GM19372 (cell line): Measurements from ENCODE around the gene DHRS2.

Experiments
- ATAC-seq: cut with Tn5 transposase; IDR thresholded peaks from one replicate; pipeline ENCODE4 v1.9.1; 2021; ENCODE audit warnings: mild to moderate bottlenecking, low read depth, moderate library complexity; ENCODE audit not compliant: unreplicated experiment

Gene DHRS2

DNA sequence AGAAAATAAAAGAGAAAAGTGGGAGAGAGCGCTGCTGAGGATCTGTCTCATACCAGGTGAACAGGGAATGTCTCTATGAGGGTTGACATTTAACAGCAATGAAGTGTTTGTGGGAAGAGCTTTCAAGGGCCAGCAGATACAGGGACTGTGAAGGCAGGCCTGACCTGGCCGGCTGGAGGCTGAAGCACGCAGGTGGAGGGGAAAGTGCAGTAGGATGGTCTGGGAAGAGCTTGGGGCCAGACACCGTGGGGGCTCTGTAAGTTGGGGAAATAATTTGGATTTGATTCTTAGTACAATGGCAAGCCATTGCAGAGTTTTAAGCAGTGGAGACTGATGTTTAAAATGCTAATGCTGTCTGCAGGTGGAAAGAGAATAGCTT lies 23.8 kb upstream of the DHRS2 start:
- no peak for ATAC-seq

DNA sequence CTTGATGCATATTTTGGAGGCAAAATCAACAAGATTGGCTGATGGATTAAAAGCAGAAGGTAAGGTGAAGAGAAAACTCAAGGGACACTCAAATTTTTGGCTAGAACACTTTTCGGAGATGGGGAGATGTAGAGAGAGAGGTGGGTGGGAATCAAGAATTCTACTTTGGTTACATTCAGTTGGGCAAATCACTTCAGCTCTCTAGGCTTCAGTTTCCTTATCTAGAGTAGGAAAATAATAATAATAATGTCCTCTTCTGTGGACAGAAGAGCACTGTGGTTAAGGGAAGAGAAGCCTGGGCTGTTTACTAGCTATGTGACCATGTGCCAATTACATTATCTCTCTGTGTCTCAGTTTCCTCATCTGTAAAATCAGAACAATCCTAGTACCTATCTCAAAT lies 23.4 kb upstream of the DHRS2 start:
- ATAC-seq = no peak

DNA sequence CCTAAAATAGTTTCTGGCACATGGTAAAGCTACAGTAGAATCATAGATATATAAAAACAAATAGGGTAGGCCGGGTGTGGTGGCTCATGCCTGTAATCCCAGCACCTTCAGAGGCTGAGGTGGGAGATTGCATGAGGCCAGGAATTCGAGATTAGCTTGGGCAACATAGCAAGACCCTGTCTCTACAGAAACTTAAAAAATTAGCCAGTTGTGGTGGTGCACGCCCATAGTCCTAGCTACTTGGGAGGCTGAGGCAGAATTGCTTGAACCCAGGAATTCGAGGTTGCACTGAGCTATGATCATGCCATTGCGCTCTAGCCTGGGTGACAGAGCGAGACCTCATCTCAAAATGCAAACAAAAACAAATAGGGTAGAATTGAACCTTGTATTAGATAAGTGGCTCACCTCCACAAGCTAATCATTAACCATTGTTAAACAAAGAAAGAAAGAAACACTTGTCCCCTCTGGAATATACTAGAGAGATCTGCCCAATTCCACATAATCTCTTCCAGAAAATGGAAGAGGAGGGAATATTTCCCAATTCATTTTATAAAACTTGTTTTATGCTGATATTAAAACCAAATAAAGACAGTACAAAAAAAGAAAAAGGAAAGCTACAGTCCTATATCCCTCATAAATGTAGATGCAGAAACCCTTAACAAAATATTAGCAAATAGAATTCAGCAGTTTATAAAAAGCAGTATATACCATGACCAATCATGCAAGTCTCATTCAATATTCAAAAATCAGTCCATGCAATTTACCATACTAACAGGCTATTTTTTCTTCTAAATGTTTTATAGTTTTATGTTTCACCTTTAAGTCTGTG lies 22.7 kb upstream of the DHRS2 start:
- no peak for ATAC-seq

DNA sequence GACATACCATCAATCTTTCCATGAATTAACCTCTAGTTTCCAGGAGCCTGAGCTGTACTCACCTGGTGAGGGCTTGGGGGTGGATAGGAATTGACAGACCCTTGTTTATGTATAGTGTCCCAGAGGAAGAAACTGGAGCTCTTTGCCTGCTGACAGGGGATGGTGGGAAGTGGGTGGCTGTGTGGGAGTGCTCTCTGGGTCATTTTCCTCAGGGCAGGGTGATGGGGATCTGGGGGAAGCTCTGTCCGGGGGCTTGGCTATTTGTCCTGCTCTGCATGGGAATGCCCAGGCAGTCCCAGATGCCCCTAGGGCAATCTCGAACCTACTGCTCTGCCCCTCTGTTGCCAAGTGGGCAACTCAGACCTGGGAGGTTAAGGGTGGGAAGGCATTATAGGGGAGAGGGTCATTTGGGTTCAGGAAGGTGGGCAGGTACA lies 21.8 kb upstream of the DHRS2 start:
- ATAC-seq = no peak

GRCh38 chr14:23615856-23616255 lies 20.3 kb upstream of the DHRS2 start:
- no peak for ATAC-seq

- no peak for ATAC-seq
Observed at GRCh38 chr14:23617539-23617938, 18.6 kb upstream of the DHRS2 start.

- ATAC-seq = no peak
Observed at GRCh38 chr14:23618415-23618988, 17.7 kb upstream of the DHRS2 start.

DNA sequence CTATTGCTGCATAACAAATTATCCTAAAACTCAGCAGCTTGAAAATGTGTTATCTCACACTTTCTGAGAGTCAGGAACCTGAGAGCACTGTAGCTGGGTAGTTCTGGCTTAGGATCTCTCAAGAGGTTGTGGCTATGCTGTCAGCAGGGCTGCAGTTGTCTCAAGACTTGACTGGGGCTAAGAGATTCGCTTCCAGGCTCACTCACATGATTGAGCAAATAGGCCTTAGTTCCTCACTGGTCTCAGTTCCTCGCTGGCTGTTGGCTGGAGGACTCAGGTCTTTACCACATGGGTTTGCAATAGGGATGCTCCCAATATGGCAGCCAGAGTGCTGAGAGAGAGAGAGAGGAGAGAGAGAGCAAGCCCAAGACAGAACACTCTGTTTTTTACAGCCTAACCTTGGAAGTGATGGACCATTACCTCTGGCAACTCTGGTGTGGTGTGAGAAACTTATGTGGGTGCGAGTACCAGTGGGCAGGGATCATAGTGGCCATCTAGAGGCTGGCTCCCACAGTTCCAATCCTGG lies 15.9 kb upstream of the DHRS2 start:
- ATAC-seq = no peak

DNA sequence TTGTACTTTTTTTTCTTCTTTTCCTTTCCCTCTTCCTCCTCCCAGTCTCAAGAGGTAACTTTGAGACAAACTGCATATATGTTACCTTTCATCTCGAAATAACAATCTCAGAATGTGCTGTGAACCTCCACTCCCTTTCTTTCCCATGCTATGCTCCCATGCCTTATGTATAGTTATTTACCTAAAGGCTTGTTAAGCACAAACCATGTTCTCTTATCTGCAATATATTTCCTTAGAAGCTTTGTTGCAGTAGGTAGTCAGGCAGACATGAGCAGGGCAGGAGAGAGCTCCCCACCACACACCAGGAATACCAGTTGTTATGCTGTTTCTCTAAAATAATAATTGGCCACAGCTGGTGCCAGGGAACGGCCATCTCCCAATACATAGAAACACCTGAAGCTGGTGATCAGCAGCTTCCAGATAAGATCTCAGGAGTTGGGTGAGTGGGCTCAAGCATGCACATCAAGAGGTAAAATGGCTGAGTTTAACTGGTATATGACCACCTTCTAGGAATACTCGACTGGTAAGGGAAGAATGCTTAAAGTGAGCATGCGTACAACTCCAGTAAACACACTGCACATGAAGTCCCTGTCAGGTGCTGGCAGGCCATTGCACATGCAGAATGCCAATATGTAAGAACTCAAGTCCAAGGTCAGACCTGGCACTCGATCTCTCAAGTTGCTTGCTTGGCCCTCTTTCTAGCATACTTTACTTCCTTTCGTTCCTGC lies 14.8 kb upstream of the DHRS2 start:
- ATAC-seq = no peak

GRCh38 chr14:23621932-23622730 lies 14.0 kb upstream of the DHRS2 start:
- ATAC-seq = no peak

GRCh38 chr14:23622990-23623389 lies 13.2 kb upstream of the DHRS2 start:
- ATAC-seq = no peak

DNA sequence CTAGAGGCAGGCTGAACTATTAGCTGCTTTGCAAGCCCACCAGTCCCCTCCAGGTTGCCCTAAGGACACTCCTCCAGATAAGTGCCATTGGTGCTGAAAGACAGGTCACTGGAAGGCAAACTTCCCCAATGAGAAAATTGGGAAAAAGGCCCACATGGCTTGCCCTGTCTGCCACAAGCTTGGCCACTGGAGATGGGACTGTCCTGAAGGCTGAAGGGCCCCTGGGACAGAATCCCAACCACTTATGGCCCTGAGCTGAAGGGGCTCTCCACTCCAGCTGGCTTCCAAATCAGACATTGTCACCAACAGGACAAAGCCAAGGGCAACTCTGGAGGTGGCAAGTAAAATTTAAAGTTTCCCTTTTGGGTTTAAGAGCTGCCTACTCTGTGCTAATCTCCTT lies 12.2 kb upstream of the DHRS2 start:
- ATAC-seq = no peak

- no peak for ATAC-seq
Observed at GRCh38 chr14:23624830-23625404, 11.2 kb upstream of the DHRS2 start.

- no peak for ATAC-seq
Observed at GRCh38 chr14:23626946-23627345, 9.2 kb upstream of the DHRS2 start.

DNA sequence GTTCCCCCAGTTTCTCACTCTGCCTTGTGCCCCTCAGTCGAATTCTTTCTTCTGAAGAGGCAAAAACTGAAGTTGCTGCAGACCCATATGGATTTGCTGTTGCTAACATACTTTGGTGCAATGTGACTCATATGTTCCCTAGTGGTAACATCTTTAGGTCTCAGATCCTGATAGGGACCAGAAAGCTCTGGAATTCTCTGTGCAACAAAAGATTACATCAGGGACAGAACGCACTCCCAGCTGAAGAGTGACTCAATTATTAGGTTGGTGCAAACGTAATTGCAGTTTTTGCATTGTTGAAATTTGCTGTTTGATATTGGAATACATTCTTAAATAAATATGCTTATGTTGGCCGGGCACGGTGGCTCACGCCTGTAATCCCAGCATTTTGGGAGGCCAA lies 8.2 kb upstream of the DHRS2 start:
- no peak for ATAC-seq

- no peak for ATAC-seq
Observed at GRCh38 chr14:23629204-23629603, 7.0 kb upstream of the DHRS2 start.

DNA sequence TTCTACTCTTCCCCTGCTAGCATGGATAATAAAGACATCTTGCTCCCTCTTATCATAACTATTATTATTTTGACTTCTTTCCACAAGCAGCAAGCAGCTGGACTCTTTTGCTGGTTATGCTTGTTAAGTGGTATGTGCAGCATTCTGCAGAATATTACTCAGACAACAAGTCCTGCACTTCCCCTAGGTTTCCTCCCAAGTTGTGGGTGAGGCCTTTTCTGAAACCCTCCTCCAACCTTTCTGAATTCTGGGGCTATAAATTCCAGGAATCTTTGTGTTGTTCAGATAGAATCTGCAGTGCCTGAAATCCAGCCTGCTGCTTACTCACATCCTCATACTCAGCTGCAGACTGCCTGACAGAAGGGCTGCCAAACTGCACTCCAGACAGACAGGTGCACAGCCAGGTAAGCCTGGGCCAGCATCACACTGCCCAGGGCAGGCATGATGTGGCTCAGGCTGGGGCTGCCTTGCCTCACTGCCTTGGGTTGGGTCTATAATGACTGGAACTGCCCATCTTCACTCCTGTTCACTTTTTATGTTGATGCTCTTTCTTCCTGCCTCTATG lies 6.2 kb upstream of the DHRS2 start:
- no peak for ATAC-seq

DNA sequence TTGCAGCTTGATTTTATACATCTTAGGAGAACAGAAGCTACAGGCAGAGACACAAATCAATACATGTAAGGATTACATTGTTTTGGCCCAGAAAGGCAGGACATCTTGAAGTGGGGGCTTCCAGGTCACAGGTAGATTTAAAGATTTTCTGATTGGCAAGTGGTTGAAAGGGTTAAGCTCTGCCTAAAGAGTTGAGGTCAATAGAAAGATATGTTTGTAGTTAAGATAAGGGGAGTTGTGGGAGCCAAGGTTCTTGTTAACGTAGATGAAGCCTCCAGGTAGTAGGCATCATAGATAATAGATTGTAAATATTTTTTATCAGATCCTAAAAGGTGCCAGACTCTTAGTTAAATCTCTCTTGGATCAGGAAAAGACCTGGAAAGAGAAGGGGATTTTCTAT lies 5.5 kb upstream of the DHRS2 start:
- ATAC-seq = no peak

GRCh38 chr14:23631234-23631633 lies 4.9 kb upstream of the DHRS2 start:
- no peak for ATAC-seq
